ENCODE measurements around the gene DNAJA3.

DNA sequence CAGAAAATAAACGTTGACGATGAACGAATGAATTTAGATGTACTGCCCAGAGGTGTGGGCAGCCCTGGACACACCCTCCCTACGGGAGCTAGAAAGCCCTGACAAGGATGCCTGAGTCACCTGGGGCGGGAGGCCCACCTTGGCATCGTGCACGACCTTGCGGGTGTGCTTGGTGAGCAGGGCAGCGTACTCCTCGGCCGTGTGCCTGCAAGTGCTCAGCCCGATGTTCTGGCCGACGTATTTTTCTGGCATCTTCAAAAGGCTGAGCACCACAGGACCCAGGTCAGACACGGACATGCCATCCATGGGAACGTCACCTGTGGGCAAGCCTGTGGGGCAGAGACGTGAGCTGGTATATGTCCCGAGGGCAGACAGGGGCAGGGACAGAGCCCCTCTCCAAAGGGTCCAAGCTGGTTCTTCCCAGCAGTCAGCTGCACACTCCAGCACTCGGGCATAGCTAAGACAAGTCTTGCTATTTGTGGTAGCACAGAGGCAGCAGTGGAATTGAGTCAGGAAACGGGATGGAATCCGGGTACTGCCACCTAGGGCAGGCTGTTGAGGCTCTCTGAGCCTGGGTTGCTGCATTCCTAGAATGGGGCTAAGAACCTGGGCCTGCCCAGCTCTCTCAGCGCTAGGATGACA, 38.0 kb downstream of the DNAJA3 start:
- TF ChIP-seq, protein P1, sequence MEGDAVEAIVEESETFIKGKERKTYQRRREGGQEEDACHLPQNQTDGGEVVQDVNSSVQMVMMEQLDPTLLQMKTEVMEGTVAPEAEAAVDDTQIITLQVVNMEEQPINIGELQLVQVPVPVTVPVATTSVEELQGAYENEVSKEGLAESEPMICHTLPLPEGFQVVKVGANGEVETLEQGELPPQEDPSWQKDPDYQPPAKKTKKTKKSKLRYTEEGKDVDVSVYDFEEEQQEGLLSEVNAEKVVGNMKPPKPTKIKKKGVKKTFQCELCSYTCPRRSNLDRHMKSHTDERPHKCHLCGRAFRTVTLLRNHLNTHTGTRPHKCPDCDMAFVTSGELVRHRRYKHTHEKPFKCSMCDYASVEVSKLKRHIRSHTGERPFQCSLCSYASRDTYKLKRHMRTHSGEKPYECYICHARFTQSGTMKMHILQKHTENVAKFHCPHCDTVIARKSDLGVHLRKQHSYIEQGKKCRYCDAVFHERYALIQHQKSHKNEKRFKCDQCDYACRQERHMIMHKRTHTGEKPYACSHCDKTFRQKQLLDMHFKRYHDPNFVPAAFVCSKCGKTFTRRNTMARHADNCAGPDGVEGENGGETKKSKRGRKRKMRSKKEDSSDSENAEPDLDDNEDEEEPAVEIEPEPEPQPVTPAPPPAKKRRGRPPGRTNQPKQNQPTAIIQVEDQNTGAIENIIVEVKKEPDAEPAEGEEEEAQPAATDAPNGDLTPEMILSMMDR (IDR thresholded peaks at IDR 0.05), result no peak
- TF ChIP-seq POLR2A (IDR thresholded peaks at IDR 0.05), result no peak
